Natural killer cell treated with Interleukin-12 subunit alpha and Interleukin-12 subunit beta and Interleukin-15 and Interleukin-18, amount 100 ng/mL, for 72 hours (primary cell): ENCODE results near the gene ZRANB3. TPM values are rescaled to one million over a fixed set of nuclear protein-coding genes. Genes with fewer than 3 reads are reported as not detected.
"Not testable (repeated sequence)": the region's sequence is repeated elsewhere in the genome, so short reads cannot be mapped to it uniquely, and the experiment has no call there.

Experiments used
- ATAC-seq, 2 donors: fragments of 150-1000 bp; cut with Tn5 transposase in 1 of 2; sonication (Bioruptor Pico), chemical (Tn5 transposase) in 1 of 2; 2 replicates each; pipeline ENCODE4 v1.10.0; 2021
- DNase-seq: peaks from one replicate; pipeline ENCODE4 v3.0.0; 2022; ENCODE audit warnings: low spot score
- H3K27ac Mint-ChIP-seq, 2 donors: 1 replicate in 1 of 2; 2 replicates in 1 of 2; pipeline ENCODE4 v1.8.0; 2022; ENCODE audit warnings: mixed read lengths in 2 of 2, mild to moderate bottlenecking in 1 of 2, moderate library complexity in 1 of 2
- H3K27me3 Mint-ChIP-seq, 2 donors: 1 replicate in 1 of 2; 2 replicates in 1 of 2; pipeline ENCODE4 v1.8.0; 2022; ENCODE audit warnings: mixed read lengths in 2 of 2
- H3K36me3 Mint-ChIP-seq: one replicate; pipeline ENCODE4 v1.8.0; 2022; ENCODE audit warnings: mixed read lengths
- H3K4me1 Mint-ChIP-seq, 2 donors: 1 replicate in 1 of 2; 2 replicates in 1 of 2; pipeline ENCODE4 v1.8.0; 2022; ENCODE audit warnings: low read depth in 2 of 2, mixed read lengths in 2 of 2, mild to moderate bottlenecking in 1 of 2
- H3K4me3 Mint-ChIP-seq: one replicate; pipeline ENCODE4 v1.8.0; 2022; ENCODE audit warnings: mixed read lengths
- H3K9me3 Mint-ChIP-seq: 2 replicates; pipeline ENCODE4 v1.8.0; 2022; ENCODE audit warnings: mixed read lengths
- total RNA-seq, 2 donors: library from RNA; stranded (reverse); gene quantifications; one replicate each; pipeline ENCODE4 v1.2.3, GENCODE V29; 2022

Gene ZRANB3
- total RNA-seq, 2 donors from 2014 or later, result 7.0 to 13.8 TPM

- no peak overlapping the region for H3K27ac Mint-ChIP-seq
These were observed 436.5 kb downstream of the ZRANB3 start for GRCh38 chr2:135094508-135094907.

GRCh38 chr2:135093670-135094330 lies 437.2 kb downstream of the ZRANB3 start:
- Mint-ChIP-seq H3K27ac (no peak overlapping the region), H3K4me3 (no peak overlapping the region), H3K4me1 (peaks cover 0 to 5% of the 10 kb centered on the region in 2 donors), H3K27me3 (peaks cover 0 to 14% of the 10 kb centered on the region in 2 donors), H3K36me3 (peaks cover 13% of the 10 kb centered on the region), H3K9me3 (no peaks in the 10 kb centered on the region)
- ATAC-seq (no peak), DNase-seq (no peak)

More at GRCh38 chr2:135094508-135094907, 436.5 kb downstream of the ZRANB3 start:
- Mint-ChIP-seq H3K36me3 (peaks cover 7% of the 10 kb centered on the region), H3K4me1 (peaks cover 0 to 5% of the 10 kb centered on the region in 2 donors), H3K4me3 (no peak overlapping the region), H3K27me3 (peaks cover 0 to 14% of the 10 kb centered on the region in 2 donors), H3K9me3 (no peaks in the 10 kb centered on the region)
- ATAC-seq, result no peak
- no peak for DNase-seq

- peaks cover 0 to 14% of the 10 kb centered on the region in 2 donors for H3K27me3 Mint-ChIP-seq
- no peak overlapping the region for H3K4me3 Mint-ChIP-seq
- no peaks in the 10 kb centered on the region for H3K9me3 Mint-ChIP-seq
- ATAC-seq, result no peak
- H3K36me3 Mint-ChIP-seq, result peaks cover 13% of the 10 kb centered on the region
- H3K4me1 Mint-ChIP-seq, result peaks cover 0 to 5% of the 10 kb centered on the region in 2 donors
- DNase-seq, result no peak
- H3K27ac Mint-ChIP-seq, result no peak overlapping the region
These were observed 437.8 kb downstream of the ZRANB3 start for GRCh38 chr2:135093193-135093592.

- H3K4me1 Mint-ChIP-seq, result peaks cover 0 to 5% of the 10 kb centered on the region in 2 donors
- H3K27ac Mint-ChIP-seq, result no peak overlapping the region
- peaks cover 0 to 13% of the 10 kb centered on the region in 2 donors for H3K27me3 Mint-ChIP-seq
- DNase-seq (no peak), ATAC-seq (no peak)
- no peaks in the 10 kb centered on the region for H3K9me3 Mint-ChIP-seq
- peaks cover 13% of the 10 kb centered on the region for H3K36me3 Mint-ChIP-seq
- H3K4me3 Mint-ChIP-seq, result no peak overlapping the region
These were observed 439.3 kb downstream of the ZRANB3 start for GRCh38 chr2:135091681-135092080.

GRCh38 chr2:135089597-135089996 lies 441.4 kb downstream of the ZRANB3 start:
- H3K4me3 Mint-ChIP-seq, H3K27ac Mint-ChIP-seq, ATAC-seq, H3K9me3 Mint-ChIP-seq, DNase-seq: not testable (repeated sequence)
- peaks cover 0 to 16% of the 10 kb centered on the region in 2 donors for H3K27me3 Mint-ChIP-seq
- peaks cover 18% of the 10 kb centered on the region for H3K36me3 Mint-ChIP-seq
- H3K4me1 Mint-ChIP-seq, result peaks cover 4 to 17% of the 10 kb centered on the region in 2 donors

Other genes with a start within 250 kb of the ZRANB3 start
- 10 to 100 TPM; 40.6 to 81.3 TPM for gene R3HDM1, start 266 bp upstream of the ZRANB3 start, total RNA-seq
- gene UBXN4, start 210.6 kb upstream of the ZRANB3 start, total RNA-seq, result 100 to 1,000 TPM; 123 to 138 TPM